Measurements from ENCODE around the gene BCS1L.
A peak's percentile ranks its signal among the peaks of the same experiment; 100 is the strongest.

BCS1L gene

DNA sequence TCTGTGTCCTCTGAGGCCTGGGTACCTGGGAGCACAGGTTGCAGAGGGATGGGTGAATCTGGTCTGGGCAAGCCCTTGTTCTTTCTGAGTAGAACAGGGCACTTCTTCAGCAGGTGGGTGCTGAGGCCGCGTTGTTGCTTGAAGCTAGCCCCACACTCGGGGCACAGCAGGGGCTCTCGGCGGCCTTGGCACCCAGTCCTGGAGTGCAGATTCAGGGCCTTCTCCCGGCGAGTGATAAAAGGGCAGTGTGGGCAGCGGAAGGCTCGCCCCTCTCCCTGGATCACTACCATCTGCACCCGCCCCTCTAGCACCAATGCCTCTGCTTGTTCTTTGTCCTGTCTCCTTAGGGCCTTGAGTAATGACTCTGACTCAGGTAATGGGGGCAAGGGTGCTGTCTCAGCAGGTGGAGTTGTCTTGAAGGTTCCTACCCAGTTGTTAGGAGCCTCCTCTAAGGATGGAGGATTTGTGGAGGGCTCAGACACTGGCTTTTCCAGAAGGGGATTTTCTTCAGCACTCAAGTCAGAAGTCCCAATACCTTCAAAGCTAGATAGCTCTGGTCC is 15.7 kb upstream of the BCS1L start:
- H3K4me1 ChIP-seq (ENCODE audit: insufficient read depth, low read length) = no peaks in the 10 kb centered on the region
- no peak overlapping the region for H3K9ac ChIP-seq (ENCODE audit: low read depth, low read length)
- H3K9me3 ChIP-seq (ENCODE audit: control insufficient read depth, insufficient read depth, low read length) = no peaks in the 10 kb centered on the region
- H3K36me3 ChIP-seq (ENCODE audit: insufficient read depth, low read length) = peaks cover 31% of the 10 kb centered on the region

DNA sequence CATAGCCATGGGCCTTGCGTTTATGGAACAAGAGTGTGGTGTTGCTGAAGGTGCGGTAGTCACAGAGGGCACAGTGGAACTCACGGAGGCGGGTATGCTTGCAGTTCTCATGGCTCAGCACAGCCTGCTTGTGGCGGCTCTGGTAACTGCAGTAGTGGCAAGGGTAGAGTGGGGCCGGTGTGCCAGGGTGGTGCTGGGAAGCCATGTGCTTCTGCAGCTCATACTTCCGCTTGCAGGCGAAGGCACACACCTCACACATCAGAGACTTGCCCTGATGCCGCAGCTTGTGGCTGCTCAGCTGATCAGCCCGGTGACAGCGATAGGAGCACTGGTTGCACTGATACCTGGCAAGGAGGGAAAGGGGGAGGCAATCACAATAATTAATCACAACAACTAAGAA is 14.8 kb upstream of the BCS1L start:
- Histone ChIP-seq H3K36me3 (ENCODE audit: insufficient read depth, low read length) (peaks cover 30% of the 10 kb centered on the region), H3K4me1 (ENCODE audit: insufficient read depth, low read length) (no peaks in the 10 kb centered on the region), H3K9me3 (ENCODE audit: control insufficient read depth, insufficient read depth, low read length) (no peaks in the 10 kb centered on the region), H3K9ac (ENCODE audit: low read depth, low read length) (no peak overlapping the region)

DNA sequence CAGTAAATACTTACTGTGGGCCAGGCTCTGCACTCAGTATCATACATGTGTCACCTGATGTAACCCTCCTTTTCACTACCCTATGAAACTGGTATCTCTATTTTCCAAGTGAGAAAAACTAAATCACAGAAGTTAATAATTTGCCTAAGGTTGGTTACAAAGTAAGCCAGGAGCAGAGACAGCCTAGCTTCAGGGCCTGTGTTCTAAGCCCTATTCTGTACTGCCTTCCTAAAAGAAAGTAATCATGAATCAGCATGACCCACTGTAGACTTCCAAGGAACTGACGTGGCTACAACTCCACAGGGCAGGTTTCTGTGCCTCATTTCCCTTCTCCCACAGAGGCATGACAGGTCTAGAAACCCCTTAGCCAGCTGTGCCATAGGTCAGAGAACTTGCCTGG is 14.4 kb upstream of the BCS1L start:
- no peaks in the 10 kb centered on the region for H3K9me3 ChIP-seq (ENCODE audit: control insufficient read depth, insufficient read depth, low read length)
- no peaks in the 10 kb centered on the region for H3K4me1 ChIP-seq (ENCODE audit: insufficient read depth, low read length)
- peaks cover 30% of the 10 kb centered on the region for H3K36me3 ChIP-seq (ENCODE audit: insufficient read depth, low read length)
- no peak overlapping the region for H3K9ac ChIP-seq (ENCODE audit: low read depth, low read length)

DNA sequence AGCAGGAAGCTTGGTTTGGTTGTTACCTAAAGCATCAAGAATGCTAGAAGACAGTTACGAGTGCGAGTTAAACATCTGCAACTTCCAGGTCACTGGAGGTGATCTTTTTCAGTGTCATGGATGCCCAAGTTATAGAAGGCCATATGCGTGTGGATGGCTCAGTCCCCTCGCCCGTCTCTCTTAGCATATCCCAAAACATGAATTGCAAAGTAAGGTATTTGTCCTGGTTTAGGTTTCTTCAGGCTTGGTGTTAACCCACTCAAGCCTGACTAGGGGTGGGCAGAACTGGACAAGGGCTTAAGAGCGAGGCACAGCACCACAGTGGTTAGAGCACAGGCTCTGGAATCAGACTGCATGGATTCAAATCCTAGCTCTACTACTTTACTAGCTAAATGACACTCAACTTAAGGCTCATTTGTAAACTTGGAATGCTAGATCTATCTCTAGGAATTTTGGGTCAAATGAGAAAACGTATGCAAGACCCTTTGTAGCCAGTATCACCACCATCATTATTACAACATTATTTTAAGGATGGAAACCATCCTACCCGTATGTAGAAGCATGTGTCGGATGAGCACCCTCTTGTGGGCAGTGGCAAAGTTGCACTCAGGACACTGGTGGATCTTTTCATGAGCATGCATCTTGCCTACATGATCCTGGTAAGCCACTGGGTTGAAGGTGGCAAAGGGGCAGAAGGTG is 11.2 kb upstream of the BCS1L start:
- Histone ChIP-seq H3K36me3 (ENCODE audit: insufficient read depth, low read length) (peaks cover 20% of the 10 kb centered on the region), H3K9me3 (ENCODE audit: control insufficient read depth, insufficient read depth, low read length) (no peaks in the 10 kb centered on the region), H3K4me1 (ENCODE audit: insufficient read depth, low read length) (no peaks in the 10 kb centered on the region), H3K9ac (ENCODE audit: low read depth, low read length) (no peak overlapping the region)

- Histone ChIP-seq H3K9ac (ENCODE audit: low read depth, low read length) (no peak overlapping the region), H3K9me3 (ENCODE audit: control insufficient read depth, insufficient read depth, low read length) (no peaks in the 10 kb centered on the region), H3K36me3 (ENCODE audit: insufficient read depth, low read length) (peaks cover 23% of the 10 kb centered on the region), H3K4me1 (ENCODE audit: insufficient read depth, low read length) (no peaks in the 10 kb centered on the region)
Observed at GRCh38 chr2:218648787-218649100, 10.7 kb upstream of the BCS1L start.

GRCh38 chr2:218655751-218656150 is 3.7 kb upstream of the BCS1L start:
- no peaks in the 10 kb centered on the region for H3K9me3 ChIP-seq (ENCODE audit: control insufficient read depth, insufficient read depth, low read length)
- H3K36me3 ChIP-seq (ENCODE audit: insufficient read depth, low read length) = peaks cover 9% of the 10 kb centered on the region; the same call in 1 of the 2 replicates
- H3K9ac ChIP-seq (ENCODE audit: low read depth, low read length) = no peak overlapping the region
- no peaks in the 10 kb centered on the region for H3K4me1 ChIP-seq (ENCODE audit: insufficient read depth, low read length)

- peaks cover 12% of the 10 kb centered on the region; the same call in 1 of the 2 replicates for H3K36me3 ChIP-seq (ENCODE audit: insufficient read depth, low read length)
- H3K4me1 ChIP-seq (ENCODE audit: insufficient read depth, low read length) = no peaks in the 10 kb centered on the region
- H3K9me3 ChIP-seq (ENCODE audit: control insufficient read depth, insufficient read depth, low read length) = no peaks in the 10 kb centered on the region
- H3K9ac ChIP-seq (ENCODE audit: low read depth, low read length) = peak overlapping the region; percentile 84
Observed at GRCh38 chr2:218658671-218659257, 719 bp upstream of the BCS1L start.

DNA sequence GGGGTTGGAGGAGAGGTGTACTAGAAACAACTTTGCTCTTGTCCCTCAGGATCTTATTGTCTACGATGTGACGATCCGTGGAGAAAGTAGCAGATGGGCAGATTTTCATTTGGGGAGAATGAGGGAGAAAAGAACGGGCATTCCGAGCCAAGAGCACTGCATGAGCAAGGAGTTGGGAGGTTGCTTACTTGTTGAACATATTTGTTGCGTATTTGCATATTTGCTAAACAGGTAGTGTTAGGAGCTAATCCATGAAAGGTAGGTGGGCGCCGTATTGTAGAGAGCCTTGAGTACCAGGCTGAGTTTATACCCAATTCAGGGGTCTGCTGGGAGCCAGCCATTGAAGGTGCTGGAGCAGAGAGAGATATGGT is 490 bp downstream of the BCS1L start:
- peaks cover 16% of the 10 kb centered on the region for H3K36me3 ChIP-seq (ENCODE audit: insufficient read depth, low read length)
- peak overlapping the region; percentile 84 for H3K9ac ChIP-seq (ENCODE audit: low read depth, low read length)
- H3K9me3 ChIP-seq (ENCODE audit: control insufficient read depth, insufficient read depth, low read length) = no peaks in the 10 kb centered on the region

GRCh38 chr2:218662377-218662776 is 2.9 kb downstream of the BCS1L start:
- Histone ChIP-seq H3K9me3 (ENCODE audit: control insufficient read depth, insufficient read depth, low read length) (no peaks in the 10 kb centered on the region), H3K4me1 (ENCODE audit: insufficient read depth, low read length) (no peaks in the 10 kb centered on the region), H3K36me3 (ENCODE audit: insufficient read depth, low read length) (peaks cover 14% of the 10 kb centered on the region; the same call in 1 of the 2 replicates), H3K9ac (ENCODE audit: low read depth, low read length) (no peak overlapping the region)

More for the DNA sequence above, 490 bp downstream of the BCS1L start:
- no peaks in the 10 kb centered on the region for H3K4me1 ChIP-seq (ENCODE audit: insufficient read depth, low read length)

GRCh38 chr2:218662827-218663226 is 3.3 kb downstream of the BCS1L start:
- no peaks in the 10 kb centered on the region for H3K9me3 ChIP-seq (ENCODE audit: control insufficient read depth, insufficient read depth, low read length)
- H3K36me3 ChIP-seq (ENCODE audit: insufficient read depth, low read length) = peaks cover 18% of the 10 kb centered on the region
- no peak overlapping the region for H3K9ac ChIP-seq (ENCODE audit: low read depth, low read length)
- no peaks in the 10 kb centered on the region for H3K4me1 ChIP-seq (ENCODE audit: insufficient read depth, low read length)

DNA sequence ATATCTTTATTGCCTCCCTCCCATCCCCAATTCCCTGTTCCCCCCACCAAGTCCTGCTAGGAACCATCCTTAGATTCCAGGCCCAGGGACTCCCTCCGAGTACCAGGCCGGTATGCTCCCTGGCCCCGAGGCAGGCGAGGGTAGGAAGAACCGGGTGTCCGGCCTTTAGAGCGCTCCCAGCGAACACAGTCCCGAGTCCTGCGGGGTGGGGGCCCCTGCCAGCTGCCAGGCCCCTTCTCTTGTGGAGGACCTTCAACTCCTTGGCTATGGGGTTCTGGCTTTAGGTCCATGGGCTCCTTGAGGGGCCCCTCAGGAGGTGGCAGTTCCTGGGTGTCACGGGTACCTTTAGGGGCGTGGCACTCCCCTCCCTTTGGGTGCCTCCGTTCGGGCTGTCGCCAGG is 4.4 kb downstream of the BCS1L start:
- Histone ChIP-seq H3K36me3 (ENCODE audit: insufficient read depth, low read length) (peaks cover 19% of the 10 kb centered on the region), H3K9ac (ENCODE audit: low read depth, low read length) (no peak overlapping the region), H3K4me1 (ENCODE audit: insufficient read depth, low read length) (no peaks in the 10 kb centered on the region), H3K9me3 (ENCODE audit: control insufficient read depth, insufficient read depth, low read length) (no peaks in the 10 kb centered on the region)

DNA sequence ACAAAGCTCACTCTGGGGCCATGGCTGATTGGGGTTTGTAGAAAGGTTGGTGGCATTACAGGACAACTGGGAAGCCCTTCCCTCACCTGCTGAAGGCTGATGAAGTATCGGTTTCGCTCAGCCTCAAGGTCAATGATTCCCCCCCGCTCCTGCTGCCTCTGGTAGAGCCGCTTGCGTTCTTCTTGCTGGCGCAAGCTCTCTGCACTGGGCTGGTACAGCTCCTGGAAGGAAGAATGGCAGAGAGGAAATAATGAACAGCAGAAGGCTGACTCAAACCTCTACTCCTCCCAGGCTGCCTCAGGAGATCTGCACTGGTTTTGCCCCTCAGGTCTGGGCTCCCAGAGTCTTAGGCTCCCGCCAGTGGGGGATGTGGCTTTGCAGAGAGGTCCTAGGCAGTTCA is 5.2 kb downstream of the BCS1L start:
- Histone ChIP-seq H3K9ac (ENCODE audit: low read depth, low read length) (no peak overlapping the region), H3K4me1 (ENCODE audit: insufficient read depth, low read length) (no peaks in the 10 kb centered on the region), H3K9me3 (ENCODE audit: control insufficient read depth, insufficient read depth, low read length) (no peaks in the 10 kb centered on the region), H3K36me3 (ENCODE audit: insufficient read depth, low read length) (peaks cover 19% of the 10 kb centered on the region)

GRCh38 chr2:218671097-218671653 is 11.7 kb downstream of the BCS1L start:
- Histone ChIP-seq H3K9ac (ENCODE audit: low read depth, low read length) (peak overlapping the region; percentile 82), H3K36me3 (ENCODE audit: insufficient read depth, low read length) (peaks cover 4% of the 10 kb centered on the region), H3K9me3 (ENCODE audit: control insufficient read depth, insufficient read depth, low read length) (no peaks in the 10 kb centered on the region)

DNA sequence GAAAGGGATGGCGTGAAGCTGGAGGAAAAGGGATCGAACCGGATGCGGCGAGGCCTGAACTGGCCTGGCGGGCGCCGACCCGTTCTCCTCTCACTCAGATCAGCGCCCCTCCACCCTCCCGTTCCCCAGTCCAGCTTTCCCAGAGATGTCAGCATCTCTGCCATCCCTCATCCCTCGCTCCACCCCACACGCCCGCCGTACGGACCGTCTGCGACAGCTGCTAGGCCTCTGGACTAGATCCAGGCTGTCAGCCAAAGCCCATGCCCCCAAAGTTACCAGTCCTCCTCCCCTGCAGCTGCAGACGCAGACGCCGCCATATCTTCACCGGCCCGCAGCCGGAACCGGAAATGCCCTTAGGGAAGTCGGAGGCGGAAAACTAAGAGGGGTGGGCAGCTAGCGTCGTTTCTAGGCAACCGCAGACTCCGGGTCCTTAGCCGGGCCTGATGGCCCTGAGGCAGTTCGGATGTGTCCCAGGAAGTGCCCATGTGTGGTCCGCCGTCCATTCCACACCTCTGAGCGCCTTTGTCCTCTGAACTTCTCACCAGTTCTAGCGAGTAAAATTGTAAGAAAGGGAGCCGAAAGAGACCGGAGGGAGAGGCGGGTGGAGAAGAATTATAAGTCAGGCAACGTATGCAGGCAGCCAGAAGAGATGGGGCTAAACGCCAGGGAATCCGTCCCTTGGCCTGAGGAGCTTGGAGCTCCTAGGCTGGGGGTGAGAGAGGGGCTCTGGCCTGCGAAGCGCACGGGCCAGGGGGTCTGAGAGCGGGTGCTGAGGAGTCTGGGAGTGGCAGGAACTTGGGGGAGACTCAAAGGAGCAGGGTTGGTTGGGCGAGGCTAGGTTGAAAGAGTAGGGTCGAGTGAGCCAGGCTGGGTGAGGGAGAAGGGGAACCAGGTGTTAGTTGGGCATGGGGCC is 12.4 kb downstream of the BCS1L start, which contains the start of the genes RNF25 and STK36:
Gene RNF25 (minus strand): TSS at position 349 of the 913 bp plus-strand sequence. CDS start 32 bp downstream, at position 317.
Gene STK36 (plus strand): TSS at position 433 of the 913 bp plus-strand sequence. CDS start 744 bp downstream, outside the sequence.
- no peaks in the 10 kb centered on the region for H3K4me1 ChIP-seq (ENCODE audit: insufficient read depth, low read length)
- peaks cover 4% of the 10 kb centered on the region for H3K36me3 ChIP-seq (ENCODE audit: insufficient read depth, low read length)
- H3K9ac ChIP-seq (ENCODE audit: low read depth, low read length) = peak within 1 kb of the TSS; percentile 82
- no peaks in the 10 kb centered on the region for H3K9me3 ChIP-seq (ENCODE audit: control insufficient read depth, insufficient read depth, low read length)

More at GRCh38 chr2:218671097-218671653, 11.7 kb downstream of the BCS1L start:
- no peaks in the 10 kb centered on the region for H3K4me1 ChIP-seq (ENCODE audit: insufficient read depth, low read length)
